NT2/D1 (cell line): Measurements from ENCODE around the gene FOXK1.

Source experiments
- SUZ12 ChIP-seq: IDR thresholded peaks from 2 replicates; pipeline ENCODE4 v1.6.1; 2011; ENCODE audit not compliant: insufficient read length, insufficient read depth; ENCODE audit errors: extremely low read depth
- YY1 ChIP-seq: IDR thresholded peaks from 2 replicates; pipeline ENCODE4 v1.6.1; 2011; ENCODE audit not compliant: insufficient read length, insufficient read depth

DNA sequence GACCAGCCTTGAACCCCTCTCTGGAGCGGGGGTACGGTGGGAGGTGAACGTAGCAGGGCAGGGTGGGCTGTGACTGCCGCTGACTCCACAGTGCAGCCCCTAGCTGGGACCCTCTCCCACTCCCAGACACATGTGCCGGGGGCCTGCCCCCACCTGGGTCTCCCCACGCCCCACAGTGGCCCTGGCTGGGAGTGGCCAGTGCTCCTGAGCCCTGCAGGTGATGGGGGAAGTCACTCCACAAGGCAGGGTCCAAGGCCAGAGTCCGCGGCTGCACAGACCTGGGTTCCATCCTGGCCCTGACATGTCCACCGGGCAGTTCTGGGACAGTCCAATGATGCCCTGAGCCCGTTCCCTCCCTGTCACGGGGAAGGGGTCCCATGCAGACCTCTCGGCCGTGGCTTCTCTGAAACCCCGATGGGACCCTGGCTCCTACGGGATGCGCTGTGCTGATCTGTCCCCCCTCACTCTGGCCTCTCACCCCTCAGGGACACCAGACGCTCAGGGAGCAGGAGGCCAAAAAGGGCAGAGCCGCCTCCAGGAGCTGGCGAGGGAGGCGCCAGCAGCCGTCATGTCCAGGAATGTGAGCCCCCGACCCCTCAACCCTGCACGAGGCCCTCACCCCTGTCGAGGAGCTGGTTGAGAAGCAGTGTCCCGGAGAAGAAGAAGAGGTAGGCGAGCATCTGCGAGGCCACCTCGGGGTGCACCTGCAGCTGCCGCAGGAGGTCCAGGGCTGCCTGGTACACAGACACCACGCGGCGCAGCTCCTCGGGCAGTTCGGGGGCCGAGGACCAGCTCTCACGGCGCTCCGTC, 133.7 kb downstream of the FOXK1 start:
- TF ChIP-seq YY1 (no peak), SUZ12 (no peak)
